Measurements from ENCODE around the gene EIF4B. TPM values are rescaled to one million over a fixed set of nuclear protein-coding genes. Genes with fewer than 3 reads are reported as not detected.

Gene EIF4B
- total and polyA plus RNA-seq, 2 of the 13 experiments (the other 11 are each of a cell fraction or from before 2014, with no cell fraction given), result 416 to 548 TPM

DNA sequence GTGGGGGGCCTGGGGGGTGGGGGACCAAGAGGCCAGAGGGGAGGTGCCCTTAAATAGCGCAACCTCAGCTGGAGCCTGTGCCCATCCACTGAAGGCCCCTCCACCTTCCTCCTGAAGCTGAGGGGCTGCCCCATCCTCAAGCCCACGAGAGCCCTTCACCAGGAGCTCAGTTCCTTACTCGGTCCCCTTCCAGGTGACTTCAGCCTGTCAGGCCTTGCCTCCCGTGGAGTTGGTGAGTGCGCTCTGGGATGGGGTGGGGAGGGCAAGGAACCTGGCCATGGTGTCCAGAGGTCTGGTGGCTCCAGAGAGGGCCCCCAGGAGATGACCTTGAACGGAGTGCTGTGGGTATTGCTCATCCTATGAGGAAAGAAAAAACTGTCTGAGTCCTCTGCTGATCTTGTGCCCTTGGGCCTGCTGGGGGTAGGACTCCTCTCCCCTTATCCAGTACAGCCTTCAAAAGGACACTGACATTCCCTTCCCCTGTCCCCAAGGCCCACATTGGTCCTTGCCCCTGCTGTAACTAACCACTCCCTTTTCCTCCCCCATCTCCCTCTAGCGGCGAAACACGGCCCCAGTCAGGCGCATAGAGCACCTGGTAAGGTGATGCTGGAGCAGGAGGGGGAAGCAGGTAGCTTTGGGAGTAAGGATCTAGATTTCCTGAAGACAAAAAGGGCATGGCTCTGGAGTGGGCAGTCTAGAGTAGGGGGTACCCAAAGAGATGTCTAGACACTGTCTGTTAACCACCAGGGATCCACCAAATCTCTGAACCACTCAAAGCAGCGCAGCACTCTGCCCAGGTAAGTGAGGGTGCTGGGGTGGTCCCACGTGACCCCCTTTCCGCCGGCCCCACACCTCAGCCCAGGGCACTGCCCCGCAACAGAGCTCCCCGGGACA lies 47.2 kb downstream of the EIF4B start (continued):
- TF ChIP-seq ZNF792 (CRISPR knock-in tag; IDR thresholded peaks at IDR 0.05) (peak; percentile 71; the same call in 1 of the 2 replicates), SIX1 (CRISPR knock-in tag; IDR thresholded peaks at IDR 0.05; ENCODE audit: borderline replicate concordance) (no peak), ZBTB46 (CRISPR knock-in tag; IDR thresholded peaks at IDR 0.05; ENCODE audit: borderline replicate concordance) (no peak), YEATS2 (CRISPR knock-in tag; IDR thresholded peaks at IDR 0.05; ENCODE audit: borderline replicate concordance) (peak; percentile 27; the same call in 1 of the 2 replicates), ZNF678 (CRISPR knock-in tag; IDR thresholded peaks at IDR 0.05) (no peak), ZNF17 (CRISPR knock-in tag; IDR thresholded peaks at IDR 0.05) (no peak), MXI1 (IDR thresholded peaks at IDR 0.05; ENCODE audit: borderline replicate concordance, low read depth, low read length) (no peak), ELF3 (CRISPR knock-in tag; IDR thresholded peaks at IDR 0.05) (peak; percentile 44; the same call in 1 of the 2 replicates), CBX5 (CRISPR knock-in tag; IDR thresholded peaks at IDR 0.05; ENCODE audit: borderline replicate concordance) (peak; percentile 61; the same call in 1 of the 2 replicates)
- TF ChIP-seq, protein P1, sequence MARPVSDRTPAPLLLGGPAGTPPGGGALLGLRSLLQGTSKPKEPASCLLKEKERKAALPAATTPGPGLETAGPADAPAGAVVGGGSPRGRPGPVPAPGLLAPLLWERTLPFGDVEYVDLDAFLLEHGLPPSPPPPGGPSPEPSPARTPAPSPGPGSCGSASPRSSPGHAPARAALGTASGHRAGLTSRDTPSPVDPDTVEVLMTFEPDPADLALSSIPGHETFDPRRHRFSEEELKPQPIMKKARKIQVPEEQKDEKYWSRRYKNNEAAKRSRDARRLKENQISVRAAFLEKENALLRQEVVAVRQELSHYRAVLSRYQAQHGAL (CRISPR knock-in tag; IDR thresholded peaks at IDR 0.05; ENCODE audit: not compliant biosample characterization), result no peak
- TF ChIP-seq, protein P2, sequence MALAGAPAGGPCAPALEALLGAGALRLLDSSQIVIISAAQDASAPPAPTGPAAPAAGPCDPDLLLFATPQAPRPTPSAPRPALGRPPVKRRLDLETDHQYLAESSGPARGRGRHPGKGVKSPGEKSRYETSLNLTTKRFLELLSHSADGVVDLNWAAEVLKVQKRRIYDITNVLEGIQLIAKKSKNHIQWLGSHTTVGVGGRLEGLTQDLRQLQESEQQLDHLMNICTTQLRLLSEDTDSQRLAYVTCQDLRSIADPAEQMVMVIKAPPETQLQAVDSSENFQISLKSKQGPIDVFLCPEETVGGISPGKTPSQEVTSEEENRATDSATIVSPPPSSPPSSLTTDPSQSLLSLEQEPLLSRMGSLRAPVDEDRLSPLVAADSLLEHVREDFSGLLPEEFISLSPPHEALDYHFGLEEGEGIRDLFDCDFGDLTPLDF (CRISPR knock-in tag; IDR thresholded peaks at IDR 0.05), result no peak
- TF ChIP-seq, protein P3, sequence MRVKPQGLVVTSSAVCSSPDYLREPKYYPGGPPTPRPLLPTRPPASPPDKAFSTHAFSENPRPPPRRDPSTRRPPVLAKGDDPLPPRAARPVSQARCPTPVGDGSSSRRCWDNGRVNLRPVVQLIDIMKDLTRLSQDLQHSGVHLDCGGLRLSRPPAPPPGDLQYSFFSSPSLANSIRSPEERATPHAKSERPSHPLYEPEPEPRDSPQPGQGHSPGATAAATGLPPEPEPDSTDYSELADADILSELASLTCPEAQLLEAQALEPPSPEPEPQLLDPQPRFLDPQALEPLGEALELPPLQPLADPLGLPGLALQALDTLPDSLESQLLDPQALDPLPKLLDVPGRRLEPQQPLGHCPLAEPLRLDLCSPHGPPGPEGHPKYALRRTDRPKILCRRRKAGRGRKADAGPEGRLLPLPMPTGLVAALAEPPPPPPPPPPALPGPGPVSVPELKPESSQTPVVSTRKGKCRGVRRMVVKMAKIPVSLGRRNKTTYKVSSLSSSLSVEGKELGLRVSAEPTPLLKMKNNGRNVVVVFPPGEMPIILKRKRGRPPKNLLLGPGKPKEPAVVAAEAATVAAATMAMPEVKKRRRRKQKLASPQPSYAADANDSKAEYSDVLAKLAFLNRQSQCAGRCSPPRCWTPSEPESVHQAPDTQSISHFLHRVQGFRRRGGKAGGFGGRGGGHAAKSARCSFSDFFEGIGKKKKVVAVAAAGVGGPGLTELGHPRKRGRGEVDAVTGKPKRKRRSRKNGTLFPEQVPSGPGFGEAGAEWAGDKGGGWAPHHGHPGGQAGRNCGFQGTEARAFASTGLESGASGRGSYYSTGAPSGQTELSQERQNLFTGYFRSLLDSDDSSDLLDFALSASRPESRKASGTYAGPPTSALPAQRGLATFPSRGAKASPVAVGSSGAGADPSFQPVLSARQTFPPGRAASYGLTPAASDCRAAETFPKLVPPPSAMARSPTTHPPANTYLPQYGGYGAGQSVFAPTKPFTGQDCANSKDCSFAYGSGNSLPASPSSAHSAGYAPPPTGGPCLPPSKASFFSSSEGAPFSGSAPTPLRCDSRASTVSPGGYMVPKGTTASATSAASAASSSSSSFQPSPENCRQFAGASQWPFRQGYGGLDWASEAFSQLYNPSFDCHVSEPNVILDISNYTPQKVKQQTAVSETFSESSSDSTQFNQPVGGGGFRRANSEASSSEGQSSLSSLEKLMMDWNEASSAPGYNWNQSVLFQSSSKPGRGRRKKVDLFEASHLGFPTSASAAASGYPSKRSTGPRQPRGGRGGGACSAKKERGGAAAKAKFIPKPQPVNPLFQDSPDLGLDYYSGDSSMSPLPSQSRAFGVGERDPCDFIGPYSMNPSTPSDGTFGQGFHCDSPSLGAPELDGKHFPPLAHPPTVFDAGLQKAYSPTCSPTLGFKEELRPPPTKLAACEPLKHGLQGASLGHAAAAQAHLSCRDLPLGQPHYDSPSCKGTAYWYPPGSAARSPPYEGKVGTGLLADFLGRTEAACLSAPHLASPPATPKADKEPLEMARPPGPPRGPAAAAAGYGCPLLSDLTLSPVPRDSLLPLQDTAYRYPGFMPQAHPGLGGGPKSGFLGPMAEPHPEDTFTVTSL (CRISPR knock-in tag; IDR thresholded peaks at IDR 0.05; ENCODE audit: borderline replicate concordance), result no peak
- TF ChIP-seq, protein P4, sequence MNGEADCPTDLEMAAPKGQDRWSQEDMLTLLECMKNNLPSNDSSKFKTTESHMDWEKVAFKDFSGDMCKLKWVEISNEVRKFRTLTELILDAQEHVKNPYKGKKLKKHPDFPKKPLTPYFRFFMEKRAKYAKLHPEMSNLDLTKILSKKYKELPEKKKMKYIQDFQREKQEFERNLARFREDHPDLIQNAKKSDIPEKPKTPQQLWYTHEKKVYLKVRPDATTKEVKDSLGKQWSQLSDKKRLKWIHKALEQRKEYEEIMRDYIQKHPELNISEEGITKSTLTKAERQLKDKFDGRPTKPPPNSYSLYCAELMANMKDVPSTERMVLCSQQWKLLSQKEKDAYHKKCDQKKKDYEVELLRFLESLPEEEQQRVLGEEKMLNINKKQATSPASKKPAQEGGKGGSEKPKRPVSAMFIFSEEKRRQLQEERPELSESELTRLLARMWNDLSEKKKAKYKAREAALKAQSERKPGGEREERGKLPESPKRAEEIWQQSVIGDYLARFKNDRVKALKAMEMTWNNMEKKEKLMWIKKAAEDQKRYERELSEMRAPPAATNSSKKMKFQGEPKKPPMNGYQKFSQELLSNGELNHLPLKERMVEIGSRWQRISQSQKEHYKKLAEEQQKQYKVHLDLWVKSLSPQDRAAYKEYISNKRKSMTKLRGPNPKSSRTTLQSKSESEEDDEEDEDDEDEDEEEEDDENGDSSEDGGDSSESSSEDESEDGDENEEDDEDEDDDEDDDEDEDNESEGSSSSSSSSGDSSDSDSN (CRISPR knock-in tag; IDR thresholded peaks at IDR 0.05), result no peak
